GM19023 (cell line): Measurements from ENCODE around the gene TNFSF8.

ENCODE experiments used
- ATAC-seq: cut with Tn5 transposase; IDR thresholded peaks from one replicate; pipeline ENCODE4 v1.9.1; 2021; ENCODE audit warnings: mild to moderate bottlenecking, moderate library complexity; ENCODE audit not compliant: unreplicated experiment

Gene TNFSF8

DNA sequence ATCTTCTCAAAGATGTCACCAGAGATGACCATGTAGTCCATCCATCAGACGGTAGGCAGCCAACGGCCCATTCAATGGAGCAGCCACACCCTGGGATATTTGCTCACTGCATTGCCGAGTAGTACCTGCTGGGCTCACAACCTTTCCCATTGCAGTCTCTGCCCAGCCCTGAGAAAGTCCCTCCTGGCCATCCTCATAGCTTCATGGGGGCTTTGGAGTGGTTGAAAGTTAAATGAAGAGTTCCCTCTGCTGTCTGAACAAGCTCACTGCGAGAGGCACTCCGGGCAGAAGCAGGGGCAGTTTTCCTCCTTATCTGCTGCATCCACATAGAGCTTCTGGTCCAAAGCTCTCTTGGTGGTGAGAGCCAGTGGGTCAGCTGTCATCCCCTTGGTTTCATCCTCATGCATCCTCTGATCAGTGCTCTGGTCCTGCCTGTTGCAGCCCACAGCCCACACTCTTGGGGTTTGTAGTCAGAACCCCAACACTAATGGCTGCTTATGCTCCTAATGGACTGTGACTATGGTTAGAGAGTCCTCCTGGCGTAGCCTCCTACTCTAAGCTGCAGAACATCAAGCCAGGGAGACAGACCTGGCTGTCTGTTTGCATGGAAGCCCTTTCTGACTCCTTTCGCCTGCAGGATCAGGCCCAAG is 23.3 kb downstream of the TNFSF8 start:
- no peak for ATAC-seq

- ATAC-seq, result no peak
These were observed 25.0 kb downstream of the TNFSF8 start for GRCh38 chr9:114905170-114905940.

DNA sequence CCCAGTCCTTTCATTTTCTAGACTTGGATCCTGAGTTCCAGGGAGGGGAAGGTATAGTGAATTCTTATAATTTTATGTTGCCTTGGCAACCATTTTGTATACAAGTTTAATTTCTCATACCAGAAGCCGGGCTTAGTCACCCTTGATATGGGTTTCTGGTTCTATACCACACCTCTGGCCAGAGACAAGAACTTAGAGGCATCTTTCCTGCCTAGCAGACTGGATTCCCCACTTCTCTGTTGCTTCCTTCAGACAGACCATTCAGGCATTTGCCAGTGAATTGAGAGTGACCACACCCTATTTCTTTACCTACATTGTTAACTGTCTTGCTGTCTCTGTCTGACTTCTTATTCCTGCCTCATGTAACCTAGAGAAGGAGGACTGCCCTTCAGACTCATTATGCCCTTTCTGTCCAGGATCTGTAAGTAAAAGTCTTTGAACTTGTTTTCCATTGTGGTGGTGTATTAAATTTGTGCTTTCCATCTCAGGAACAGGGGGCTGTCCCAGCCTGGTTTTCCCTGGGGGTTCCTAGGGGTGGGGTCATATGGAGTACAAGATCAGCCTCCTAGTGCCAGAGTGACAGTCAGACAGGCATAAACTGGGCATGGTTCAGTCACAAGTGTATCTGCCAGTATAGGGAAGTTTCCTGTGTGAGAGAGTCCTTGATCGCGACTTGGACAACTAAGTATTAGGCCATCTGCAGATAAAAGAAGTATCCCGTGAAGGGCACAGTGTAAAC is 27.4 kb downstream of the TNFSF8 start:
- no peak for ATAC-seq

DNA sequence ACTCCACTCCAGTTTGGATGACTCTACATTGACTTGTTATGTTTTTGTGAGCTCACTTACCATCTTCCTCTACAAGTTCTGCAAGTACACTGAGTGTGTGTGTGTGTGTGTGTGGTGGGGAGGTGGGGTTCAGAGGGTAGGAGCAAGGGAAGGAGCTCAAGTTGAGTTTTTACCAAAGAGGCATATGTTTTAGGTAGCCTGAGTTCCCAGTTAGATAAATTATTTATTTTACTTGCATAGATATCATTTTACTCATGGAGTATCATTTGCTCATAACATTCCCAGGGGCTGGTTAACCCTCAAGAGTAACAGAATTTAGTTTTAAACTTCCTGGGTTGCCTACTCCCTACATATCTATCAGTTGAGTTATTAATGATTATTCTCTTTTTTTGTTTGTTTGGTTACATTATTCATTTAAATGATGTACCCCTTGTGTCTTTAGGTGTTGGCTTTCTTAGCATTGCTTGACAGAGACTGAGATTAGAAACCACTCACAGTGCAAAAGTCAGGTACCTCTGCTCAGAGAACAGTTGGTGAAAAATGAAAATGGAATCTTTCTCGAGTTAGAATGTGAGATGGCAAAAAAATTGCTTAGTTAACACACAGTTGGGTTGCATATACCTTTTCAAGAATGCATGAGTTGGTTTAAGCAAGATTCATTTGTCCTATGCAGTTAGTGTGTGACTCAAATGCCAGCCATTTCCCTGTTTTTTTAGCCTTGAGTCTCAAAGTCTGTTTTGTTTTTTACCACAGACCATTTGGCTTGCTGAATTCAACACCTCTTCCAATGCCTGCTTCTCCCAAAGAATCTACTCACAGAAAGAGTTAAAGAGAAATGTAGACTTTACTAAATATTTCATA is 29.2 kb downstream of the TNFSF8 start:
- ATAC-seq, result no peak

GRCh38 chr9:114899995-114900394 is 30.4 kb downstream of the TNFSF8 start:
- ATAC-seq, result no peak

- ATAC-seq, result no peak
These were observed 30.9 kb downstream of the TNFSF8 start for GRCh38 chr9:114899461-114899860.

GRCh38 chr9:114898741-114899140 is 31.6 kb downstream of the TNFSF8 start:
- ATAC-seq, result no peak

DNA sequence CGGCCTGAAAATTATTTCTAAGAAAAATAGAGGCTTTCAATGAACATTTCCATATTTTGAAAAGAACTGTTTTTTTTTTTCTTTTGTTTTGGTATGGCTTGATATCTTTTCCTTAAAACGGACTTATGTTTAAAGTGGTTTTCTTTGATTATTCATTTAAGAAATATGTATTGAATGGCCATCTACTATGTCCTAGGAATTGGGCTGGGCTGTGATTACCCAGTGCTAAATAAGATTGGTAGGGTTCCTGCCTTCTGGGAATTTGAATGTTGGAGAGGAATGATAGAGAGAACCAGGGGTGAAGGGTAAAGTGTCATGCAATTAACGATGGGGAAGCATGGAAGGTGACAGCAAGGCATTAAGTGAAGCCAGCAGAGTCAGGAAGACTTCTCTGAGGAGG is 33.2 kb downstream of the TNFSF8 start:
- ATAC-seq, result no peak

GRCh38 chr9:114896344-114896743 is 34.0 kb downstream of the TNFSF8 start:
- no peak for ATAC-seq

GRCh38 chr9:114895521-114895991 is 34.8 kb downstream of the TNFSF8 start:
- no peak for ATAC-seq

DNA sequence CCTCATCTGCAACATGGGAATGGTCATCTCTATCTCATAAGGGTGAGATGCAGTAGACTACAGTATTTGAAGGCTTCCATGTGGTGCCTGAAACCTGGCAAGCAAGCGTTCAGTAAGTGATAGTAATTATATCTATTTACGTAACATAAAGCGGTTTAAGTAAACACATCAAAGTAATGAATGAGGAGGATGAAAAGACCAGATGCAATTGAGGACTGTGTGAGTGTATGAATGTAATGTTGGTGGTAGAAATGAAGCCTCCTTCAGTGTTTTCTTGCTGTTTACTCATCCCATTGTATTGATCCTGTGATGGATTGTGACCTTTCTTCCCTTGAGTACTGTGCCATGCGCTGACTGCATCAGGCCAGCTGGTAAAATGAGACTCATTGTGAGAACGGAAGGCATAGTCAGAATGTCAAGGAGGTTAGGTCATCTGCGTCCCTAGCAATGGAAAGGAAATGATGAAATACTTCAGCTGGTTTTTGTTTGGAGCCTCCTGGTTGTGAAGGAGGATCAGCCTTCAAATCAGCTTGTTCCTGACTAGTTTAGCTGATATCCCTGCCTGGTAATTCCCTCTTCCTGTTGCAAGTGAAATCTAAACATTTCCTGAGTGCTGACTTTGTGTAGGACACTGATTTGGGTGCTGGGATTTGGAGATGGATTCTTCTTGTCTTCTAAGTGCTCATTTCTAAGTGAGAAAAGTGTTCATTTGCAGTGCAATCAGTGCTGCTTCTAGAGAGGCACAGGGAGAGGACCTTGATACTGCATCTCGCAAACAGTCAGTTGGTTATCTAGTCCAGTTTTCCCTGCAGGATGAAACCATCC is 35.6 kb downstream of the TNFSF8 start:
- no peak for ATAC-seq

- ATAC-seq, result no peak
These were observed 36.2 kb downstream of the TNFSF8 start for GRCh38 chr9:114894206-114894605.

DNA sequence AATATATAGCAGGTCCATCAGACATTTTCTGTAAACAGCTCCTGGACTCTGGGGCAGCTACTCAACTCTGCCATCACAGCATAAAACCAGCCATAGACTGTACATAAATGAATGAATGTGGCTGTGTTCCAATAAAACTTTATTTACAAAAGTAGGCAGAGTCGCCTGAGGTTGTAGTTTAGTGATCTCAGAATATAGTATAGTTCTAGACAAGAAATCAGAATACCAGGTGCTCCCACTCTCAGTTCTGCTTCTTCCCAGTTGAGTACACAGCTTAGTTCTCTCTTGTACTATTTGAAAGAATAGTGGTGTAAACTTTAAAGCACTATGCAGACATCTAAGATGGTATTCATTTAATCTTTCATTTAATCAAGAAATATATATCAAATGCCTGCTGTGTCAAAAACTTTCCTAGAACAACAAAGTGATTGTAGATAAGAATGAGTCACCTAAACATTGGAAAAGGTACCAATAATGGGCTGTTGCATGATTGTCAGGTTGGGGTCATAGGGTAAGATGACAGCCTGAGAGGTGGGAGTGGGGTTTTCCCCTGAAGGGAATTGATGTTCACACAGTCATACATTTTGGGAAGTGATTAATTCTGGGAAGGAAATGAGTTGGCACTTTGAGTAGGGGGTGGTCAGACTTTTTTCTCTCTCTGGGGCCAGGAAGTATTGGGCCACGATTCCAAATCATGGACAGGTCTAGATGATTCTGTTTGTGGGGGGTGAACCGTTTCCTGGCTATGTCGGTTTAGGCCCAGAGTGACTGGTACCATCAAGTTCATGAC is 37.0 kb downstream of the TNFSF8 start:
- ATAC-seq, result no peak

DNA sequence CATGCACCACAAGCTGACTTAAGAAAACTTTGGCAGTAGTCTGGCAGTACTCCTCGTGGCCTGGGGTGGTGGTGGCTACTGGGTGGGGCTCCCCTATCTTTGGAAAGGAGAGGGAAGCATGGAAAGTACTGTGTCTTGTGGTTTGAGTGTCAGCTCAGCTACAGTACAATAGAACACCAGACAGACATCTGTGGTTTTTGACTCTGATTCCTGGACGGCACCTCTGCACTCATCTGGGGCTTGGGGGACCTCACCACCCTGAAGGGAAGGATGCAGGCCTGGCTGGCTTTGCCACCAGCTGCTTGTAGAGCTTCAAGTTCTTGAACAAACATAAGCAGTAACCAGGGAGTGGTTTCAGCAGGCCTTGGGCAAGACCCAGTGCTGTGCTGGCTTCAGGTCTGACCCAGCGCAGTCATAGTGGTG is 40.6 kb downstream of the TNFSF8 start:
- ATAC-seq, result no peak

DNA sequence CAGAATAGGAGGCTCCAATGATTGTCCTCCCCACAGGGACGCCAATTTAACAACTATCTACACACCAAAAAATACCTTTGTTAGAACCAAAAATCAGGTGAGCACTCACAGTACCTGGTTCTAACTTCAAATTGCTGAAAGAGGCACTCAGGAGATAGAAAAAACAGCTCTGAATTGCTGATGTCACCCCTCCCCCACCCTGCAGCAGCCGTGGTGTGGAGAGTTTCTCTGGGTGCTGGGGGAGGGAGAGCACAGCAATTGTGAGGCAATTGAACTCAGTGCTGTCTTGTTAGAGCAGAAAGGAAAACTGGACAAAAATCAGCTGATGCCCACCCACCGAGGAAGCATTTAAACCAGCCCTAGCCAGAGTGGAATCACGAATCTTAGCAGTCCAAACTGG is 41.8 kb downstream of the TNFSF8 start:
- no peak for ATAC-seq

DNA sequence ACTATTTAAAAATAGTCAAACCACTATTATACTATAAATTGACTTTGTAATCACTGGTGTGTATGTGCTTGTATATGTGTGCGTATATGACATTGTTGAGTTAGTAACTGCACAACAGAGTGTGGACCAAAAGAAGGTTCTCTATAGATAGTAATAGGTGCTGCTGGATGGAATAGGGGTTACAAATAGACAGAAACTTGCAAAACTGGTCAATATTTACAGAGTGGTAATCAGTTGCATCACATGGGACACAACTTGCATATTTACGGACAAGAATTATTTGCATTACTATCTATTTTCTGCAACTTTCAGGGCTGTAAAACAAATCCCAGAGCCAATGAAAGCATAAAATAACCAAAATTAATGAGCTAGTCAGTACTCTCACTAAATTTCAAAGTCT is 42.4 kb downstream of the TNFSF8 start:
- ATAC-seq, result no peak

GRCh38 chr9:114884787-114885452 is 45.5 kb downstream of the TNFSF8 start:
- no peak for ATAC-seq

GRCh38 chr9:114883709-114884108 is 46.7 kb downstream of the TNFSF8 start:
- ATAC-seq, result no peak

DNA sequence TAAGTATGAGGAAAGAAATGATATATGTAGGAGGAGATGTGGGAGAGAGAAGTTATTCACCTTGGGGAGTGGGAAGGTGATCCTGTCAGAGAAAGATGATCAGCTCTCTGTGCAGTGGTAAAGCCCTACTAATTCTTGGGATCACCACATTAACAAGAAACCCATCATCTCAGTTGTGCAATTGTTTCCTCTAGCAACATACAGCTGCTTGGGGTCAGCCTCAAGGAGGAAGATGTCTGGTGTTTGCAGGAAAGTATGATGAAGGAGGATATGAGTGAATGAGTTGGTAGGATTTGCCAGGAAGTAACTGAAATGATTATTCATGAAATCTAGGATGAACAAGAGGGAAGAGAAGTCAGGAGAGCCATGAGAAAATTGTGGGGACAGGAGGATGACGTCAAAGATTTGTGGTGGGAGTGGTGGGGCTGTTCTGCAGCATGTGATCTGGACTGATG is 50.1 kb downstream of the TNFSF8 start:
- no peak for ATAC-seq
